Naive B cell (primary cell): ENCODE data around the gene FOXA3. TPM values are rescaled to one million over a fixed set of nuclear protein-coding genes. Genes with fewer than 3 reads are reported as not detected.

ENCODE experiments used
- ATAC-seq, 2 donors: fragments of 150-1000 bp; cut with Tn5 transposase; 2 replicates each; pipeline ENCODE4 v1.10.0; 2021; ENCODE audit warnings: low read depth in 2 of 2, mild to moderate bottlenecking in 2 of 2, moderate library complexity in 2 of 2
- DNase-seq: peaks from one replicate; pipeline ENCODE4 v3.0.0; 2022
- H3K27ac Mint-ChIP-seq, 6 donors: one replicate each; pipeline ENCODE4 v1.8.0; 2020 to 2022; ENCODE audit warnings: mild to moderate bottlenecking in 6 of 6, mixed read lengths in 6 of 6, moderate library complexity in 5 of 6, inconsistent platforms in 2 of 6
- H3K27me3 Mint-ChIP-seq, 3 donors: one replicate each; pipeline ENCODE4 v1.8.0; 2021 to 2022; ENCODE audit warnings: mixed read lengths in 3 of 3, mild to moderate bottlenecking in 1 of 3
- H3K36me3 Mint-ChIP-seq, 2 donors: one replicate each; pipeline ENCODE4 v1.8.0; 2020 to 2022; ENCODE audit warnings: mixed read lengths in 2 of 2, inconsistent platforms in 1 of 2, mild to moderate bottlenecking in 1 of 2
- H3K4me1 Mint-ChIP-seq, 3 donors: one replicate each; pipeline ENCODE4 v1.8.0; 2020 to 2022; ENCODE audit warnings: mixed read lengths in 3 of 3, inconsistent platforms in 1 of 3, mild to moderate bottlenecking in 1 of 3, moderate library complexity in 1 of 3
- H3K4me3 Mint-ChIP-seq, 8 donors: one replicate each; pipeline ENCODE4 v1.8.0; 2020 to 2022; ENCODE audit warnings: mild to moderate bottlenecking in 8 of 8, mixed read lengths in 8 of 8, moderate library complexity in 8 of 8, inconsistent platforms in 2 of 8
- H3K9me3 Mint-ChIP-seq, 7 donors: one replicate each; pipeline ENCODE4 v1.8.0; 2020 to 2022; ENCODE audit warnings: mixed read lengths in 7 of 7, mild to moderate bottlenecking in 5 of 7, inconsistent platforms in 2 of 7, moderate library complexity in 1 of 7
- polyA plus RNA-seq, 6 donors: library from polyadenylated mRNA; unstranded; fragments of 300-500 nt; fragmentation: Illumina TruSeq; gene quantifications; one replicate each; pipeline ENCODE4 v1.2.3, GENCODE V29; 2021; ENCODE audit warnings: low read depth in 6 of 6

Gene FOXA3
- not detected for polyA plus RNA-seq

DNA sequence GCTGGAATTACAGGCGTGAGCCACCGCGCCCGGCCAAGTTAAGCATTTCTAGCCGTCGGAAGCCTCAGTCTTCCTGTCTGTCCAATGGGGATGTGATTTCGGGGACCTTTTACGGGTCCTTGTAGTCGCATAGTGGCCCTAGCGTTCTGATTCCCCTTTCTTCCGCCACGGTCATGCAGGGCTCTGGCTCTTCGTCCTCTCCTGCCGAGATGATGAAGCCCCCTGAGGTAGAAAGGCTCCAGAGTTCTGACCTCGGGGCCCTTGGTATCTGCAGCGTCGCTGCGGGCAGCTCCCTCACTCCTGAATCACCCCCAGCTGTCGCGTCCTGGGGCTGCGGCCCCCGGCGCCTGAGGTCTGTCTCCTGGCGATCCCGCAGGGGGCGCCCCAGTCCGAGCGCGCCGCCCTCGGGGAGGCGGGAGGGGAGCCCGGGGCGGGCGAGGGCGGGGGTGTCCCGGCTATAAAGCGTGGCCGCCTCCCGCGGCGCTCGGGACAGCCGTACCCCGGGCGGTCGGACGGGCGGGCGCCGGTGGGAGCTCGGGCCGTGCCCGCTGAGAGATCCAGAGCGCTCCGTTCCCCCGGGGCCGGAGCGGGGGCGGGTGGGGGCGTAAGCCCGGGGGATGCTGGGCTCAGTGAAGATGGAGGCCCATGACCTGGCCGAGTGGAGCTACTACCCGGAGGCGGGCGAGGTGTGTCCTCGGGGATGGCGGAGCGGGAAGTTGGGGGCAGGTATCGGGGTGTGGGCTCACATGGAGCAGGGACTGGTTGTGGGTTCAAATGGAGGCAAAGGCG, at the start of gene FOXA3:
FOXA3 (plus strand) TSS at position 487 of the 789 bp plus-strand sequence; CDS start at position 618, 131 bp downstream.
- peak in 1 of 2 donors; percentile 8 for ATAC-seq
- H3K9me3 Mint-ChIP-seq, result no peaks in the 10 kb centered on the region
- H3K27me3 Mint-ChIP-seq, result peaks cover 3 to 27% (median 24%) of the 10 kb centered on the region in 3 donors
- peak; percentile 57 for DNase-seq
- peak within 1 kb of the TSS; percentile 86 to 99 (median 92) for H3K4me3 Mint-ChIP-seq
- peak within 1 kb of the TSS; percentile 28 to 99 (median 96) for H3K27ac Mint-ChIP-seq
- no peaks in the 10 kb centered on the region for H3K36me3 Mint-ChIP-seq
- H3K4me1 Mint-ChIP-seq, result peaks cover 33 to 39% (median 38%) of the 10 kb centered on the region in 3 donors

DNA sequence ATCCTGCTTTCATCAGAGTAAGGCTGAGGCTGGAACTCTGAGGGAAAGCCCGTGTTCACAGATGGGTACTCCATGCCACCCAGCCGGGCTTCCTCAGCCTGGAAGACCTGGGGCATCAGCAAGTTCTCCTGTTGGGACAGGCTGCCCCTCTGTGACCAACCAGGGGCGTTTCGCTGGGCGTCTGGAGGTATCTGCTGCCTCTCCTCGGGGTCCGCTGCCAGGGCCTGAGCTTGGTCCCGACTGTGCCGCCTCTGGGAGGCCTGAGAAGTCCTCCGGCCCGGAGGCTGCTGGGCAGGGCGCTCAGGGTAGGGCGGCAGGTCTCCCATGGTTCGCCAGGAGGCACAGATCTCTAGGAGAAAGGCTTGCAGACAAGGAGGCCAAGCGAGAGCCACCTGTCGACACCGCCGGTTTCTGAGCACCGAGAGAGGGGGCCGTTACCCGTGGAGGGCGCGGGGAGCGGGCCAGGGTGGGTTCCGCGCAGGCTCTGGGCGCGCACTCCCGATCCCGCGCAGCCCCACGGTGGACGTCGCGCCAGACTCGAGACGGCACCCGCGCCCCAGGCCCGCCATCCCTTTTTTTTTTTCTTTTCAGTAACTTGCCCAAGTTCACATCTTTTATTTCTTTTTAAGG, 49.2 kb upstream of the FOXA3 start, which contains the start of gene RSPH6A:
RSPH6A (minus strand) TSS at position 458 of the 630 bp plus-strand sequence; CDS start at position 326, 132 bp downstream.
- H3K27ac Mint-ChIP-seq, result peak within 1 kb of the TSS in 1 of 6 donors; percentile 90
- peak within 1 kb of the TSS; percentile 43 to 82 (median 67) for H3K4me3 Mint-ChIP-seq
- H3K36me3 Mint-ChIP-seq, result no peaks in the 10 kb centered on the region
- DNase-seq, result no peak
- ATAC-seq, result no peak
- H3K4me1 Mint-ChIP-seq, result peaks cover 4 to 9% (median 8%) of the 10 kb centered on the region in 3 donors
- H3K27me3 Mint-ChIP-seq, result peaks cover 0 to 31% (median 4%) of the 10 kb centered on the region in 3 donors
- H3K9me3 Mint-ChIP-seq, result no peaks in the 10 kb centered on the region

DNA sequence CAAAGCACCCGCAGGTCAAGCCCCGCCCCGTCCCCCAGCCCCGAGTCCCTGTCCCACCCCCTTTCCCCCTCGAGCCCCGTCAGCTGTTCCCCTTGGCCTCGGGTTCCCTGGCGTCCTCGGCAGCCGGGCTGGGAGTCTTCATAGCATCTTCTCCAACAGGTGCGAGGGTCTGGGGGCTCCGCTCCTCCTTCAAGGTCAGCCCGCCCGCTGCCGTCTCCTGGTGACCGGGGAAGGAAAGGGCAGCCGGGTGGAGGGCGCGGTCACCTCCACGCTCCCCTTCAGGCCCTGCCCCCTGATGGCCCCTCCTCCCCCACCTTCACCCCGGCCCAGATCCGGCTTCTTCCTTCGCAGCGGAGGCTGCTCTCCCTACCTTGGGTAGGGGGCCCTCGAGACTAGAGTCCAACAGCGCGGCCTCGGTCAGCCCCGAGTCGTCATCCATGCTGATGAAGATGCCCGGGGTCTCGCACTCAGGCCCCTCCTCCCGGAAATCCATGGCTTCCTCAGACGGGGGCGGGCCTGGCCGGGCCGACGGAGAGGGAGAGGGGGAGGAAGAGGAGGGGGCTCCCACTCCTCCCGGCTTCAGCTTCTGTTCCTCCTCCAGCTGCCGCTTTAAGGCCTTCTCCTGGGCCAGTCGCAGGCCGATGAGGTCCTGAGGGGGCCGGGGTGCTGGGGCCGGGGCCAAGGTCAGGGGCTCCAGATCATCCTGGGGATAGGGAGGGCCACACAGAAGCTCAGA, 48.5 kb upstream of the FOXA3 start:
- H3K9me3 Mint-ChIP-seq, result no peaks in the 10 kb centered on the region
- ATAC-seq, result no peak
- DNase-seq, result no peak
- H3K36me3 Mint-ChIP-seq, result no peaks in the 10 kb centered on the region
- peak overlapping the region in 1 of 6 donors; percentile 90 for H3K27ac Mint-ChIP-seq
- peaks cover 0 to 26% (median 4%) of the 10 kb centered on the region in 3 donors for H3K27me3 Mint-ChIP-seq
- H3K4me3 Mint-ChIP-seq, result peak overlapping the region; percentile 43 to 82 (median 67)
- peaks cover 4 to 9% (median 8%) of the 10 kb centered on the region in 3 donors for H3K4me1 Mint-ChIP-seq

DNA sequence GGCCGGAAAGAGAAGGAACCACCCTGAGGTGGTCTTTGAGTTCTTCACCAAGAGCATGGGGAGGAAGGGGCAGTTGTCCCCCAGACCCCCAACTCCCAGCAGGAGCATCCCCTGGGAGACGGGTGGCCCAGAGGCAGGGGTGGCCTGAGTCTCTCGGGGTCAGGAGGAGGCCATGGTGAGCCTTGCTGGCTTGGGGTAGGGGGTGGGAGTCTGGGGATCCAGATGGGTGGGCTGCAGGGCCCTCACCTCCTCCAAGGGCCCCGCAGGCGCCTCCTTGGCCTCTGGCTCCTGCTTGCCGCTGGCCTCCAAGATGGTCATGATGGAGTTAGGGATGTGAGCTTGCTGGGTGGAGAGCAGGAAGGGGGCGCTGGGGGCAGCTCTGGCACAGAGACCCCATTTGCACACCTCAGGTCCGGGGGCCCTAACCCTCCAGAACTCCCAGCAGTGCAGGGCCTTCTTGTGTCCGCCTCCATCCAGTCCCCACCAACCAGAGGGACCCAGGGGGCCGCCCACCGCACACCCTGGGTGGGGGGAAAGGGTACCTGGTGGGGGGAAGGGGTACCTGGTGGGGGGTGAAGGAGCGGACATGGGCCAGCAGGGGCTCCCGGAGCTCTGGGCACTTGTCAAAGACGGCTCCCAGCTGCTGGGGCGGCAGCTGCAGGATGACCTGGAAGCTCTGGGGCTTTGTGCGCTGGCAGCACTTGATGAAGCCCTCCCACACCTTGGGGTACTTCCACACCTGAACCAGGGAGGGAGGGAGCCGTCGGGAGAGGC, 47.7 kb upstream of the FOXA3 start:
- Mint-ChIP-seq H3K27ac (peak overlapping the region in 1 of 6 donors; percentile 51), H3K4me1 (peaks cover 4 to 12% (median 9%) of the 10 kb centered on the region in 3 donors), H3K9me3 (no peaks in the 10 kb centered on the region), H3K36me3 (peaks cover 0 to 5% of the 10 kb centered on the region in 2 donors), H3K27me3 (peaks cover 0 to 25% (median 4%) of the 10 kb centered on the region in 3 donors), H3K4me3 (peak overlapping the region in 4 of 8 donors; percentile 6 to 70 (median 50))
- no peak for ATAC-seq
- DNase-seq, result no peak

DNA sequence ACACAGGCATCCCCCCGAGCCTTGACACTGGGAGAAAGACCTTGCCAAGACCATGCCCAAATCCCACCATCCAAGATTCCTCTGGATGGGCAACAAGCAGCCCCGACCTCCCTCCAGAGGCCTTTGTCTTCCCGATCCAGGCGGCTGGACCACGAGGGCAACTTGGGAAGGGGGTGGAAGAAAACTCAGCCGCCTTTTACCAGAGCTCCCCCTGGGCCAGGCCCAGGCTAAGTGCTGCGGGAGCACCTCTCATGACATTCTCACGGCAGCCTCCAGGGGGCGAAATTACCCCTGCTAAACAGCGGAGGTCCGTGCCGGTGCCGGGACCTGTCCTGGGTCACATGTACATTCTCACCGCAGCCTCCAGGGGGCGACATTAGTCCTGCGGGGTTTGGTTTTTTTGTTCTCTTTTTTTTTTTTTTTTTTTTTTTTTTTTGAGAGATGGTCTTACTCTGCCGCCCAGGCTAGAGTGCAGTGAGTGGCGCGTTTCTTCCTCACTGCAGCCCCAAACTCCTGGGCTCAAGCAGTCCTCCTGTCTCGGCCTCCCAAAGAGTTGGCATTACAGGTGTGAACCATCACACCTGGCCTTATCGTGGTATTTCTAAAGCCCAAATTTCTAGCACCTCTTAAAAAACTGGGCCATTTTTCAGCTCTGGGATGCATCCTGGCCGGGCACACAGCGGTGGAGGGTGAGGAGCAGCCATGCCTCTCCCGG, 47.0 kb upstream of the FOXA3 start:
- DNase-seq (peak; percentile 96), ATAC-seq (peak; percentile 98)
- peaks cover 0 to 8% of the 10 kb centered on the region in 2 donors for H3K36me3 Mint-ChIP-seq
- H3K27me3 Mint-ChIP-seq, result peaks cover 0 to 23% (median 4%) of the 10 kb centered on the region in 3 donors
- no peaks in the 10 kb centered on the region for H3K9me3 Mint-ChIP-seq
- H3K4me1 Mint-ChIP-seq, result peaks cover 4 to 12% (median 9%) of the 10 kb centered on the region in 3 donors
- peak overlapping the region; percentile 33 to 84 (median 66) for H3K27ac Mint-ChIP-seq
- H3K4me3 Mint-ChIP-seq, result peak overlapping the region in 7 of 8 donors; percentile 37 to 80 (median 70)

DNA sequence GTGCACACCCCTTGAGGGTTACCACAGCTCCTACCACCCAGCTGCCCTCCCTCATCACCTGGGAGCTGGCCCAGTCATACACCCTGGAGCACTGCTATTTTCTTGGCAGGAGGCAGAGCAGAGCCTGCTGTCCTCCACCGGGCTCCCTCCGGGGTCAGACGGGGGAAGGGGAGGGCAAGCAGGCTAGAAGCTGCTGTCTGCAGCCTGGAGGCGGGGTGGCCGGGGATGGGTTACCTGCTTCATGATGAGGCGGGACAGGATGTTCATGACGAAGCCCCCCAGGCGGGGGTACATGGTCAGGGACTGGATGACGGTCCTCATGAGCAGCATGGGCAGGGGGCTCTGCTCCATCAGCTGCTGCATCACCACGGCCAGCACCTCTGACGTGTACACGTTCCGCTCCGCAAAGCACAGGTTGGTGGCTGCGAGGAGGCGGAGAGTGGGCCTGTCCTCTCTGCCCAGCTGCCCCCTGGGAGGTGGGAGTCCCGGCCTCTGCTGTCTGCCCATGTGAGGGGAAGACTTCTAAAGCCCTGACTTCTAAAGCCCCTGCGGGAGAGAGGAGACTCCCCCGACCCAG, 46.3 kb upstream of the FOXA3 start:
- H3K36me3 Mint-ChIP-seq, result peaks cover 0 to 8% of the 10 kb centered on the region in 2 donors
- peak overlapping the region in 4 of 6 donors; percentile 27 to 84 (median 60) for H3K27ac Mint-ChIP-seq
- H3K4me3 Mint-ChIP-seq, result no peak overlapping the region
- no peaks in the 10 kb centered on the region for H3K9me3 Mint-ChIP-seq
- peaks cover 0 to 16% (median 4%) of the 10 kb centered on the region in 3 donors for H3K27me3 Mint-ChIP-seq
- DNase-seq, result no peak
- peaks cover 4 to 12% (median 9%) of the 10 kb centered on the region in 3 donors for H3K4me1 Mint-ChIP-seq
- ATAC-seq, result no peak

DNA sequence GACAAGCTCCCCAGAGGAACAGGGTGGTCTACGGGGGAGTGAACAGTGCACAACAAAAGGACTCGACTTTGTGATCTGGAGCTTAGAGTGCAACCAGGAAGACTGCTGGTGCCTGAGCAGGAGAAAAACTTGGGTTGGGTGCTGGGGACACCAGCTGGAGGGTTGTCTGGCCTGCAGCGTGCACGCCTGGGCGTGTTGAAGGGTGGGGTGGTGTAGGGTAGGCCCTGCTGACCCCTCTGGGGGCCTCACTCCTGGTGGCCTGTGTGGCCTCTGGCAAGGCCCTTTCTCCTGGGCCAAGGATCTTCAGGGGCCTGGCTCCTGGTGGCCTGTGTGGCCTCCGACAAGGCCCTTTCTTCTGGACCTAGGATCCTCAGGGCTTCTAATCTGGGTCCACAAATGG, 44.4 kb upstream of the FOXA3 start:
- ATAC-seq (no peak), DNase-seq (no peak)
- peaks cover 4 to 12% (median 9%) of the 10 kb centered on the region in 3 donors for H3K4me1 Mint-ChIP-seq
- H3K27me3 Mint-ChIP-seq, result no peaks in the 10 kb centered on the region
- peak overlapping the region in 3 of 6 donors; percentile 37 to 46 (median 44) for H3K27ac Mint-ChIP-seq
- peaks cover 0 to 14% of the 10 kb centered on the region in 2 donors for H3K36me3 Mint-ChIP-seq
- H3K4me3 Mint-ChIP-seq, result peak overlapping the region in 1 of 8 donors; percentile 35
- H3K9me3 Mint-ChIP-seq, result no peaks in the 10 kb centered on the region

DNA sequence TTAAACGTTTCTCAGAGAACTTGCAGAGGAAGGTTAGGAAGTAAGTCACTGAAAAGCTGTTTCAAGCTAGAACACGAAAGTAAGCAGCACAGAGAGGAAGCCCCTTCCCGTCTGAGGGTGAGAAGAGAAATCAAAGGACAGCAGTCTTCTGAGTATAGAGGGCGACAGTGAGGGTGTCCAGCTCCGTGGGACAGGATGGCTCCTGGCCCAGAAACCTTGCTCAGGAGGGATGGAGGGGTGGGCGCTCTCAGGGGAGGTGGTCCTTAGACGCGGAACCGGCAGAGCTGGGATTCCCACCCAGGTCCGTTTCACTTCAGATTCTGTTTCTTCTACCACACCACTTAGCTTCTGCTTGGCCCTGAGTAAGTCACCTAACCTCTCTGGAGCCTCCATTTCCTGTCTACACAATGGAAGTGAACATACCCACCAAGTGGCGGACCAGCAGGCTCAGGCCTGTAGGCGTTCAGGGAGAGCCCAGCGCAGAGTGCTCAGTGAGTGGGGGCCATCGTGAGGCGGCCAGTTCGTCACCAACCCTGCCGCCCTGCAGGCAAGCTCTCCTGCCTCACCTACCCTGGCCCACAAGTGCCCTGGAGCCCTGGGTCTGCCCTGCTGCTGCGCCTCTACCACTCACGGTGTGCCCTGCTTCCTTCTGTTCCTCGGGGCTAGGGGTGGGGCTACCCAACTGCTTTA, 43.6 kb upstream of the FOXA3 start:
- Mint-ChIP-seq H3K36me3 (peaks cover 0 to 14% of the 10 kb centered on the region in 2 donors), H3K4me3 (no peak overlapping the region), H3K27me3 (no peaks in the 10 kb centered on the region), H3K27ac (peak overlapping the region in 1 of 6 donors; percentile 62), H3K4me1 (peaks cover 4 to 10% (median 9%) of the 10 kb centered on the region in 3 donors), H3K9me3 (no peaks in the 10 kb centered on the region)
- ATAC-seq (no peak), DNase-seq (no peak)

DNA sequence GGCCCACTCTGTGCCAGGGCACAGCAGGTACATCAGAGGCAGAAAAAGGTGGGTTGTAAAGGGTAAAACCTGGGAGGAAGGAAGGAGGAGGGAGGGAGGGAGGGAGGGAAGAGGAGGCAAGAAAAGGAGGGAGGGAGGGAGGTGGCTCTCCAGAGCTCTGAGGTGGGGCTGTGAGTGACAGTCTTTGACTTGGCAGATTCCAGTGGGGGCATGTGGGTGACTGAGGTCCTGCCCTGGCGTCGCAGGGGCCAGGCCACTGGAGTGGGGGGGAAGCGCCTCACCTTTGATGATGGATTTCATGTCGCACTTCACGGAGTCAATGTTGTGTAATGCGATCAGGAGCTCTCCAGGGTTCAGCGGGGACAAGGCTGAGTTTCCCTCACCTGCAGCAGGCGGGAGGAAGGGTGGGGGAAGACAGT, 43.0 kb upstream of the FOXA3 start:
- no peak overlapping the region for H3K4me3 Mint-ChIP-seq
- DNase-seq (no peak), ATAC-seq (no peak)
- H3K27me3 Mint-ChIP-seq, result no peaks in the 10 kb centered on the region
- H3K27ac Mint-ChIP-seq, result peak overlapping the region in 3 of 6 donors; percentile 47 to 85 (median 65)
- H3K4me1 Mint-ChIP-seq, result peaks cover 4 to 9% (median 8%) of the 10 kb centered on the region in 3 donors
- H3K9me3 Mint-ChIP-seq, result no peaks in the 10 kb centered on the region
- peaks cover 0 to 14% of the 10 kb centered on the region in 2 donors for H3K36me3 Mint-ChIP-seq

DNA sequence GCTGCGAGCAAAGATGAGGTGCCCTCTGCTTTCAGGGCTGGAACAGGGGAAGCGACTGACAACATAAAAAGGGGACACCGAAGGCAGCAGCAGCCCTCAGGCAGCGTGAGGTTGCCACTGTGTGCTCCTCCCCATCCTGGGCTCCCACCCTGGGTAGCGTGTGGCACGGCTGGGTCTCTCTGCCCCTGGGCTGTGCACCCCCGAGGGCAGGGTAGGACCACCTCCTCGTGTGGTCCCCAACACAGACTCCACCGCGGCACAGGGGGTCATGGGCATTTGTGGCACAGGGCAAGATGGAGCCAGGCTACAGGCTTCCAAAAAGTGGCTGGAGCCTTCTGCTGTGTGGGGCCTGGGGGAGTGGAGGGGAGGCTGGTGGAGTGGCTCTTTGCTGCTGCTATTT, 42.6 kb upstream of the FOXA3 start:
- H3K4me1 Mint-ChIP-seq, result peaks cover 4 to 9% (median 8%) of the 10 kb centered on the region in 3 donors
- no peak overlapping the region for H3K4me3 Mint-ChIP-seq
- no peak for ATAC-seq
- H3K27me3 Mint-ChIP-seq, result no peaks in the 10 kb centered on the region
- peak overlapping the region in 3 of 6 donors; percentile 47 to 85 (median 65) for H3K27ac Mint-ChIP-seq
- peaks cover 0 to 14% of the 10 kb centered on the region in 2 donors for H3K36me3 Mint-ChIP-seq
- no peak for DNase-seq
- no peaks in the 10 kb centered on the region for H3K9me3 Mint-ChIP-seq

DNA sequence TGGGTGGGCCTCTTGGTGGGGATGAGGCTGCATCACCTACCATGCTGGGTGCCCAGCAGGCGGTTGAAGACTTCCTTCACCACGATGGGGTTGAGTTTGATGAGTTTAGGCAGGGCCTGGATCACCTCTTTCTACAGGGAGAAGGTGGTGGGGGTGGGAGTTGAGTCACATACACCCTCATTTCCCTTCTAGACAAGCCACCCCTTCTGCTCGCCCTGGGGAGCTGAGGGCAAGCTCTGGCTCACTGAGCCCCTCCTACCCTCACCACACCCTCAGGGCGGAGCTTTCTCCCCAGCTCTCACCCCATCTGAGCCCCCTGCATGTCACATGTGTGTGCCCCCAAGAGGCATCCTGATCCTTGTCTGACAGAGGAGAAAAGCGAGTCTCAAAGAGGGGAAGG, 41.4 kb upstream of the FOXA3 start:
- Mint-ChIP-seq H3K27ac (no peak overlapping the region), H3K9me3 (no peaks in the 10 kb centered on the region), H3K4me1 (peaks cover 0 to 4% (median 4%) of the 10 kb centered on the region in 3 donors), H3K4me3 (no peak overlapping the region), H3K27me3 (no peaks in the 10 kb centered on the region), H3K36me3 (peaks cover 0 to 14% of the 10 kb centered on the region in 2 donors)
- no peak for DNase-seq
- ATAC-seq, result no peak
